ENCODE measurements around the gene MUC12. TPM values are rescaled to one million over a fixed set of nuclear protein-coding genes. Genes with fewer than 3 reads are reported as not detected.
"Not testable (repeated sequence)": the region's sequence is repeated elsewhere in the genome, so short reads cannot be mapped to it uniquely, and the experiment has no call there.

Gene MUC12
- total RNA-seq, 1 donor from 2014 or later, result not detected

- DNase-seq (ENCODE audit: low read depth in 2 of 2), result no peak
Observed at GRCh38 chr7:100991631-100992030, 22.3 kb downstream of the MUC12 start.

DNA sequence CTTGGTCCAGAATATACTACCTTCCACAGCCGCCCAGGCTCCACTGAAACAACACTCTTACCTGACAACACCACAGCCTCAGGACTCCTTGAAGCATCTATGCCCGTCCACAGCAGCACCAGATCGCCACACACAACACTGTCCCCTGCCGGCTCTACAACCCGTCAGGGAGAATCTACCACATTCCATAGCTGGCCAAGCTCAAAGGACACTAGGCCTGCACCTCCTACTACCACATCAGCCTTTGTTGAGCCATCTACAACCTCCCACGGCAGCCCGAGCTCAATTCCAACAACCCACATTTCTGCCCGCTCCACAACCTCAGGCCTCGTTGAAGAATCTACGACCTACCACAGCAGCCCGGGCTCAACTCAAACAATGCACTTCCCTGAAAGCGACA, 22.9 kb downstream of the MUC12 start:
- DNase-seq (ENCODE audit: low read depth in 2 of 2), result not testable (repeated sequence)

DNA sequence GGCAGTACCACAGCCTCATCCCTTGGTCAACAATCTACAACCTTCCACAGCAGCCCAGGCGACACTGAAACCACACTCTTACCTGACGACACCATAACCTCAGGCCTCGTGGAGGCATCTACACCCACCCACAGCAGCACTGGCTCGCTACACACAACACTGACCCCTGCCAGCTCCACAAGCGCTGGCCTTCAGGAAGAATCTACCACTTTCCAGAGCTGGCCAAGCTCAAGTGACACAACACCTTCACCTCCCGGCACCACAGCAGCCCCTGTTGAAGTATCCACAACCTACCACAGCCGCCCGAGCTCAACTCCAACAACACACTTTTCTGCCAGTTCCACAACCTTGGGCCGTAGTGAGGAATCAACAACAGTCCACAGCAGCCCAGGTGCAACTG, 25.3 kb downstream of the MUC12 start:
- not testable (repeated sequence) for DNase-seq (ENCODE audit: low read depth in 2 of 2)

- DNase-seq (ENCODE audit: low read depth in 2 of 2), result not testable (repeated sequence)
Observed at GRCh38 chr7:100998530-100998929, 29.2 kb downstream of the MUC12 start.

- not testable (repeated sequence) for DNase-seq (ENCODE audit: low read depth in 2 of 2)
Observed at GRCh38 chr7:100999334-100999733, 30.0 kb downstream of the MUC12 start.

DNA sequence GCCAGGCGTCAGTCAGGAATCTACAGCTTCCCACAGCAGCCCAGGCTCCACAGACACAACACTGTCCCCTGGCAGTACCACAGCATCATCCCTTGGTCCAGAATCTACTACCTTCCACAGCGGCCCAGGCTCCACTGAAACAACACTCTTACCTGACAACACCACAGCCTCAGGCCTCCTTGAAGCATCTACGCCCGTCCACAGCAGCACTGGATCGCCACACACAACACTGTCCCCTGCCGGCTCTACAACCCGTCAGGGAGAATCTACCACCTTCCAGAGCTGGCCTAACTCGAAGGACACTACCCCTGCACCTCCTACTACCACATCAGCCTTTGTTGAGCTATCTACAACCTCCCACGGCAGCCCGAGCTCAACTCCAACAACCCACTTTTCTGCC, 30.7 kb downstream of the MUC12 start:
- DNase-seq (ENCODE audit: low read depth in 2 of 2), result not testable (repeated sequence)

- DNase-seq (ENCODE audit: low read depth in 2 of 2), result not testable (repeated sequence)
Observed at GRCh38 chr7:101002333-101002732, 33.0 kb downstream of the MUC12 start.

DNA sequence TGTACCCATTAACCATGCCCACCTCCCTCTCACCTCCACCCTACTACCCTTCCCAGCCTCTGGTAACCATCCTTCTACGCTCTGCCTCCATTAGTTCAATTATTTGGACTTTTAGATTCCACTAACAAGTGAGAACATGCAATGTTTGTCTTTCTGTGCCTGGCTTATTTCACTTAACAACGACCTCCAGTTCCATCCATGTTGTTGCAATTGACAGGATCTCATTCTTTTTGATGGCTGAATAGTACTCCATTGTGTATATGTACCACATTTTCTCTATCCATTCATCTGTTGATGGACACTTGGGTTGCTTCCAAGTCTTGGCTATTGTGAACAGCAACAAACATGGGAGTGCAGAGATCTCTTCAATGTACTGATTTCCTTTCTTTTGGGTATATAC, 38.0 kb downstream of the MUC12 start:
- DNase-seq (ENCODE audit: low read depth in 2 of 2), result not testable (repeated sequence)

GRCh38 chr7:101009629-101010028, 40.3 kb downstream of the MUC12 start:
- DNase-seq (ENCODE audit: low read depth in 2 of 2), result no peak

DNA sequence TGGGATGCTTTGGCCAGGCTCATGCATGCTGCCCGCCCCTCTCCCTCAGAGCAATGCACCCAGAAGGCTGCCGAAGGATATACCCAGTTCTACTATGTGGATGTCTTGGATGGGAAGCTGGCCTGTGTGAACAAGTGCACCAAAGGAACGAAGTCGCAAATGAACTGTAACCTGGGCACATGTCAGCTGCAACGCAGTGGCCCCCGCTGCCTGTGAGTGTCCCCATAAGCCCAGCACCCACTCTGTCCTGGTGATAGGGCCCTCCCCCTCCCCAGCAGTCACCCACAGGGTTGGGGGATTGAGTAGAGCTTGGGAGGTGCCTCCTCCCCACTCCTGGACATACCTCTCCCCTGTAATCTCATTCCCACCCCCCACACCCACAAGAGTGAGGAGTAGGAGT, 43.6 kb downstream of the MUC12 start:
- DNase-seq (ENCODE audit: low read depth in 2 of 2), result no peak

- no peak for DNase-seq (ENCODE audit: low read depth in 2 of 2)
Observed at GRCh38 chr7:101015626-101016025, 46.3 kb downstream of the MUC12 start.

DNA sequence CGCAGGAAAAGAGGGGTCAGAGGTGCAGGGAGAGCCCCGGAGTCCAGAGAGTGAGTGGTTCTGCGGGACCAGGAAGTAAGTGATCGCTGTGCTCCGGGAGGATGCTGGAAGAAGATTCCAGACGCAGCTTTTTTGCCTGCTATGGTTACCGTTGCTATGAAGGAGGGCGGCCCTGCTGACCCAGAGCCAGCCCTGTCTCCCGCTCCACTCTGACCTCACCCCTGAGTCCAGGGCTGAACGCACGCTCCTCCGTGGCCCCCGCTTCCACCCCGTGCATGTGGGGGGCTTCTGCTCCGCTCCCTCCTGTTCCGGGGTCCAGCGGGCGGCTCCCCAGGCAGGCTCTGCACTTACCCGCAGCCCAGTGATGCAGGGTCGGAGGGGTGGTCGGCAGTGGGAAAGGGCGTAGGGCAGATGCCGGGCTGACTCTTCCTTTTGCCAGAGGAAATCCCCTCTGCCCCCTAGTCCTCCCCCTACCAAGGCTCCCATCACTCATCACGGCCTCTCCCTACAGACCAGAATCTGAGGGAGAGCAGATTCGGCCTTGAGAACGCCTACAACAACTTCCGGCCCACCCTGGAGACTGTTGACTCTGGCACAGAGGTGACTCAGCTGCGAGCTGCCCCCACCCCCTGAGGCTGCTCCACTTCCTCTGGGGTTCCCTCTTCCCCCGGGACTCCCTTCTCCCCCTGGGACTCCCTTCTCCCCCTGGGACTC, 47.9 kb downstream of the MUC12 start:
- DNase-seq (ENCODE audit: low read depth in 2 of 2), result peak in 1 of 2 donors; percentile 50

GRCh38 chr7:101018271-101019167, 49.2 kb downstream of the MUC12 start:
- DNase-seq (ENCODE audit: low read depth in 2 of 2), result no peak

- no peak for DNase-seq (ENCODE audit: low read depth in 2 of 2)
Observed at GRCh38 chr7:101020444-101020843, 51.1 kb downstream of the MUC12 start.

DNA sequence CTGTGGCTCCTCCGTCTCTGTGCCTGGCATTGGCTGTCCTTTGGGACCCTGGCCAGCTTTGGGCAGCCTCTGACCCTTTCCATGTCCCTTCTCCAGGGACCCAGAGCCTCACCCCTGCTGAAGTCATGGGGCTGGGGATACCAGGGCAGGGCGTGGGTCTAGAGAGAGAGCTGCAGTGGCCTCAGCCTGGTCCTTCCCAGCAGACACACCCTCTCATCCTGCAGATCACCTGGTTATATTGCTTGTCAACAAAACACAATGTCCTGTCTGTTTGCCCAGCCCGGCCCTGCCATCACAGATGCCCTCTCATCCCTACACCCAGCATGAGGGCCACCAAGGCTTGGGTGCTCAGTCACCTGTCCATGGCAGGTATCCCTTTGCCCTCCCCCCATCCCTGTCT, 52.3 kb downstream of the MUC12 start:
- no peak for DNase-seq (ENCODE audit: low read depth in 2 of 2)

DNA sequence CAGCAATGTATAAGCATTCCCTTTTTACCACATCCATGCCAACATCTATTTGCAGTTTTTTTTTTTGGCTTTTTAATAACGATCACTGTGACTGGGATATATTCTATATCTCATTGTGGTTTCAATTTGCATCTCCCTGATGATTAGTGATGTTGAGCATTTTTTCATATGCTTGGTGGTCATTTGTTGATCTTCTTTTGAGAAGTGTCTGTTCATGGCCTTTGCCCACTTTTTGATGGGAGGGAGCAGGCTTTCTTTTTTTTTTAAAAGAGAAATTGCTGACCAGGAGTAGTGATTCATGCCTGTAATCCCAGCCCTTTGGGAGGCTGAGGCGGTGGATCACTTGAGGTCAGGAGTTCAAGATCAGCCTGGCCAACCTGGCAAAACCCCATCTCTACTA, 54.5 kb downstream of the MUC12 start:
- DNase-seq (ENCODE audit: low read depth in 2 of 2), result no peak

GRCh38 chr7:101031082-101031481, 61.7 kb downstream of the MUC12 start:
- DNase-seq (ENCODE audit: low read depth in 2 of 2), result no peak

- DNase-seq (ENCODE audit: low read depth in 2 of 2), result no peak
Observed at GRCh38 chr7:101035941-101036340, 66.6 kb downstream of the MUC12 start.

DNA sequence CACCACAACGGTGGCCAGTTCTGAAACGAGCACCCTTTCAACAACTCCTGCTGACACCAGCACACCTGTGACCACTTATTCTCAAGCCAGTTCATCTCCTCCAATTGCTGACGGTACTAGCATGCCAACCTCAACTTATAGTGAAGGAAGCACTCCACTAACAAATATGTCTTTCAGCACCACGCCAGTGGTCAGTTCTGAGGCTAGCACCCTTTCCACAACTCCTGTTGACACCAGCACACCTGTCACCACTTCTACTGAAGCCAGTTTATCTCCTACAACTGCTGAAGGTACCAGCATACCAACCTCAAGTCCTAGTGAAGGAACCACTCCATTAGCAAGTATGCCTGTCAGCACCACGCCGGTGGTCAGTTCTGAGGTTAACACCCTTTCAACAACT, 71.9 kb downstream of the MUC12 start:
- not testable (repeated sequence) for DNase-seq (ENCODE audit: low read depth in 2 of 2)

DNA sequence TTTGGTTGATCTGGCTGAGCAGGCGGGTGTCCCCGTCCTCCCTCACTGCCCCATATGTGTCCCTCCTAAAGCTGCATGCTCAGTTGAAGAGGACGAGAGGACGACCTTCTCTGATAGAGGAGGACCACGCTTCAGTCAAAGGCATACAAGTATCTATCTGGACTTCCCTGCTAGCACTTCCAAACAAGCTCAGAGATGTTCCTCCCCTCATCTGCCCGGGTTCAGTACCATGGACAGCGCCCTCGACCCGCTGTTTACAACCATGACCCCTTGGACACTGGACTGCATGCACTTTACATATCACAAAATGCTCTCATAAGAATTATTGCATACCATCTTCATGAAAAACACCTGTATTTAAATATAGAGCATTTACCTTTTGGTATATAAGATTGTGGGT, 89.0 kb downstream of the MUC12 start:
- DNase-seq (ENCODE audit: low read depth in 2 of 2), result peak; percentile 40 to 67

DNA sequence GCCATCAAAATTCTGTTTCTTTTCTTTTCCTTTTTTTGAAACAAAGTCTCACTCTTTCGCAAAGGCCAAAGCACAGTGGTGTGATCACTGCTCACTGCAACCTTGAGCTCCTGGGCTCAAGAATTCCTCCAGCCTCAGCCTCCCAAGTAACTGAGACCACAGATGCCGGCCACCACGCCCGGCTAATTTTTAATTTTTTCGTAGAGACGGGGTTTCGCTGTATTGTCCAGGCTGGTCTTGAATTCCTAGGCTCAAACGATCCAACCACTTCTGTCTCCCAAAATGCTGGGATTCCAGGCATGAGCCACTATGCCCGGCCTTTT, 90.2 kb downstream of the MUC12 start:
- no peak for DNase-seq (ENCODE audit: low read depth in 2 of 2)

GRCh38 chr7:101060992-101061391, 91.6 kb downstream of the MUC12 start:
- no peak for DNase-seq (ENCODE audit: low read depth in 2 of 2)

DNA sequence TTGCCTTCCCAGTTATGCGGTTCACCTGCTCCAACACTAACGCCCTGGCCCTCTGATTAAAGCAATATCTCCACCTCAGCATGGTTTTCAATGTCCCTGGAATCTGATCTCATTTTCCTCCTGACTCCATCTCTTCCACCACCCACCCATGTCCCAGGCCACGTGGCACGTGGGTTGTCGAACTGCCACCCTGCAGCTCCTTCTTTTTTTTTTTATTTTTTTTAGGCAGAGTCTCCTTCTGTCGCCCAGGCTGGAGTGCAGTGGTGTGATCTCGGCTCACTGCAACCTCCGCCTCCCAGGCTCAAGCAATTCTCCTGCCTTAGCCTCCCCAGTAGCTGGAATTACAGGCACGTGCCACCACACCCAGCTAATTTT, 94.8 kb downstream of the MUC12 start:
- DNase-seq (ENCODE audit: low read depth in 2 of 2), result not testable (repeated sequence)

All from dermis microvascular lymphatic vessel endothelial cell (primary cell).